Measurements from ENCODE around the gene MICU2.

MICU2 gene

DNA sequence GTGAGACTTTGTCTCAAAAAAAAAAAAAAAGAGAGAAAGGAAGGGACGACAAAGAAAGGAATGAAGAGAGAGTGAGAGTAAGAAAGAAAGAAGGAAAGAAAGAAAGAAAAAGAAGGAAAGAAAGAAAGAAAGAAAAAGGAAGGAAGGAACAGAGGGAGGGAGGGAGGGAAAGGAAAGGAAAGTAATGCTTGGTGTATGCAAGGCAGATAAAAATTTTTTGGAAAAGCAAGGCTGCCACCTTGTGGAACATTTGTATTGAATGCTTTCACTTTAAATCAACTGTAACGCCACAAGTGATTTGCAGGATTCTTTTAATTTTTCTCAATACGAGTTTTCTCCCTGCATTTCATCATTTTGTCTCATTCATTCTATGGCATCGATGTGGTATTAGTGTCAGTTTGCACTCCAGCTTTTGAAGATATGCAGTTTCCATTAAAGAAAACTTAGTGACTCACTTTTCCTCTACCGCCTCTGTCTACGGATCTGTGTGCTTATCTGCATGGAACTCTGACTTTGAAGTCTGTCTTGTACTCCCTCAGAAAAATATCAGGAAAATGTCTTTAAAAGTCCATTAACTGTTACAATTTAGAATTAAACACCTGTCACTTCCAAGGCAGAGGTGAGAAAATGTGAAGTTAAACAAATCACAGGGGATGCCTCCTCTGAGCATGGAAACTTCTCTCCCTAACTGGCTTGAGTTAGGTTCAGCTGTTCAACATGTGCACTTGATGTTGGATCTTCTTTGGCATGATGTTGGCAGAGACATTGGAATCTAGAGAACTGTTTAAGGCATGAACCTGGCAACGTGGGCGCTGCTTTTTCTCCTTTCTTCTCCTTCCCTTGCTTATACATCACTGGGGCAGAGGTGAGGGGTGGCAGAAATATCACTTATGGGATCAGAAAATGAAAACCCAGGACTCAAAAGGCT, 124.8 kb downstream of the MICU2 start:
- H3K4me3 ChIP-seq (ENCODE audit: low read depth in 1 of 2, low read length in 2 of 2), result peak overlapping the region in 1 of 2 donors; percentile 48
- no peaks in the 10 kb centered on the region for H3K36me3 ChIP-seq (ENCODE audit: insufficient read depth, low read length)
- H3K27me3 ChIP-seq (ENCODE audit: control insufficient read depth in 1 of 2, insufficient read depth in 2 of 2, low read length in 2 of 2), result no peaks in the 10 kb centered on the region
- H3K9ac ChIP-seq (ENCODE audit: low read length), result peak overlapping the region; percentile 32
- no peaks in the 10 kb centered on the region for H3K9me3 ChIP-seq (ENCODE audit: low read length)
- peaks cover 14% of the 10 kb centered on the region for H3K4me1 ChIP-seq (ENCODE audit: insufficient read depth, low read length)
- no peak overlapping the region for H3K27ac ChIP-seq (ENCODE audit: low read depth, low read length)

DNA sequence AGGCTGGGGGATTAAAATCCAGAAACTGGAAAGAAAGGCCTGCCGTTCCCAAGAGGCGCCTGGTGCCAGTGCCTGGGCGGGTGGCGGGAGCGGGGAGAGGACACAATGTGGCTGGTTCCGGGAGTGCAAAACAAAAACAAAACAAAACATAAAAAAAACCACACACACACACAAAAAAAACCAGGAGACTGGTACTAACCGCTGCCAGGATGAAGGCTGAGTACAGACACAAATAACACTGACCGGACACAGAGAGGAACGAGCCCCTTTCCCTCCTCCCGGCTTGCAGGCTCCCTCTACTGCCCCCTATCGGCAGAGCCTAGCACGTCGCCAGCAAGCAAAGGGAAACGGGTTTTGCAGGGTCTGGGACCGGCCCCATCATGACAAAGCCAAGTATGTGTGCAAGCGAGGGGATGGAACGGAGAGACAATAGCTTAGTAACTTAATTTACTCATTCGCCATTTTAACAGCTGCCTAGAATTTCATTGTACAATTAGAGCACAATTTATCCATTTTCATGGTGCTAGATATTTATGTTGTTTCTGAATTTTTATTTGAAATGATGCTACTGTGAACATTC, 127.0 kb downstream of the MICU2 start:
- H3K9ac ChIP-seq (ENCODE audit: low read length), result peak overlapping the region; percentile 19
- no peak overlapping the region for H3K27ac ChIP-seq (ENCODE audit: low read depth, low read length)
- H3K9me3 ChIP-seq (ENCODE audit: low read length), result no peaks in the 10 kb centered on the region
- no peaks in the 10 kb centered on the region for H3K27me3 ChIP-seq (ENCODE audit: control insufficient read depth in 1 of 2, insufficient read depth in 2 of 2, low read length in 2 of 2)
- H3K4me1 ChIP-seq (ENCODE audit: insufficient read depth, low read length), result peaks cover 14% of the 10 kb centered on the region
- peak overlapping the region; percentile 31 to 45 for H3K4me3 ChIP-seq (ENCODE audit: low read depth in 1 of 2, low read length in 2 of 2)
- H3K36me3 ChIP-seq (ENCODE audit: insufficient read depth, low read length), result no peaks in the 10 kb centered on the region

DNA sequence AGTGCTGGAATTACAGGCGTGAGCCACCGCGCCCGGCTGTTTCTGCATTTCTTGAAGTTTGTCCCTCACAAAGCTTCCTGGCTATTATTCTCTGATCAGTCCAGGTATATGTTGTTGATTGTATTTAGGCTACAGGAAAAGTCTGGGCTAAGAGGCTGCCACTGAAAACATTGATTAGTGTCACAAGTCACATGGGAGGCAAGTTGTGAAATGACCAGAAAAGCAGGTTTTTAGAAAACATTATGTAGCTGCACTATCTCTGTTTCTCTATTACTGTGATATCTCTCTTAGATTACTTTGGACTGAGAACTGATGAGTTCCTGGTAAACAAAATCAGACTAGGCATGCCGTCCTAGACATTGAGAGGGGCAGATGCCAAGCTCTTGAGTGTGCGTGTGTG, 128.9 kb downstream of the MICU2 start:
- Histone ChIP-seq H3K4me1 (ENCODE audit: insufficient read depth, low read length) (peaks cover 6% of the 10 kb centered on the region), H3K9me3 (ENCODE audit: low read length) (no peaks in the 10 kb centered on the region), H3K36me3 (ENCODE audit: insufficient read depth, low read length) (no peaks in the 10 kb centered on the region), H3K9ac (ENCODE audit: low read length) (no peak overlapping the region), H3K27me3 (ENCODE audit: control insufficient read depth in 1 of 2, insufficient read depth in 2 of 2, low read length in 2 of 2) (no peaks in the 10 kb centered on the region), H3K4me3 (ENCODE audit: low read depth in 1 of 2, low read length in 2 of 2) (no peak overlapping the region), H3K27ac (ENCODE audit: low read depth, low read length) (no peak overlapping the region)

DNA sequence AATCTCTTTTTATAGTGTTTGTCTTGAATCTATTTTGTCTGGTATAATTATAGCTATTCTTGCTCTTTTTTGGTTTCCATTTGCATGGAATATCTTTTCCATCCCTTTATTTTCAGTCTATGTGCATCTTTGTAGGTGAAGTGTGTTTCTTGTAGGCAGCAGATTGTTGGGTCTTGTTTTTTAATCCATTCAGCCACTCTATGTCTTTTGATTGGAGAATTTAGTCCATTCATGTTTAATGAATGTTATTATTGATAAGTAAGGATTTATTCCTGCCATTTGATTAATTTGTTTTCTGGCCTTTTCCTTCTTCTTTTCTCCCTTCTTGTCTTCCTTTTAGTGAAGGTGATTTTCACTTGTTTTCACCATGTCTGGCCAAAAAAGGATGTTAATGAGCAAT, 133.2 kb downstream of the MICU2 start:
- Histone ChIP-seq H3K27me3 (ENCODE audit: control insufficient read depth in 1 of 2, insufficient read depth in 2 of 2, low read length in 2 of 2) (no peaks in the 10 kb centered on the region), H3K4me3 (ENCODE audit: low read depth in 1 of 2, low read length in 2 of 2) (no peak overlapping the region), H3K9ac (ENCODE audit: low read length) (no peak overlapping the region), H3K27ac (ENCODE audit: low read depth, low read length) (no peak overlapping the region), H3K9me3 (ENCODE audit: low read length) (no peaks in the 10 kb centered on the region), H3K4me1 (ENCODE audit: insufficient read depth, low read length) (no peaks in the 10 kb centered on the region), H3K36me3 (ENCODE audit: insufficient read depth, low read length) (no peaks in the 10 kb centered on the region)

DNA sequence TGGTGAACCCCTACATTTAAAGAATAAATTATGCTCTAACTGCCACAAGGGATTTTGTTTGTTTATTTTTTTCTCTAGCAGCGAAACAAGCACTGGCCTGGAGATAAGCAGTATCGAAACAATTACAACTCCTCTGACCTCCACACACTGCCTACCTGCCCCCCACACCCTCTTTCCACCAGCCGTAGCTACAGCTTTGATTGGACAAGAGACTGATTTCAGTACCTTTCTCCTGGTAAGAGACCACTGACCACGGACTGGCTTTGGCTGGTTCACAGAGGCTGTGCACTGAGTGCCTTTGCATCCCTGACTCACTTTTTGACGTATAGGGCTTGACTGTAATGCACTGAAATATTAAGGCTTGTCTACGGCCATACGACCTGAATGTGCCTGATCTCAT, 137.4 kb downstream of the MICU2 start:
- no peaks in the 10 kb centered on the region for H3K36me3 ChIP-seq (ENCODE audit: insufficient read depth, low read length)
- H3K27me3 ChIP-seq (ENCODE audit: control insufficient read depth in 1 of 2, insufficient read depth in 2 of 2, low read length in 2 of 2), result no peaks in the 10 kb centered on the region
- H3K9ac ChIP-seq (ENCODE audit: low read length), result no peak overlapping the region
- H3K27ac ChIP-seq (ENCODE audit: low read depth, low read length), result no peak overlapping the region
- H3K4me1 ChIP-seq (ENCODE audit: insufficient read depth, low read length), result no peaks in the 10 kb centered on the region
- no peak overlapping the region for H3K4me3 ChIP-seq (ENCODE audit: low read depth in 1 of 2, low read length in 2 of 2)
- no peaks in the 10 kb centered on the region for H3K9me3 ChIP-seq (ENCODE audit: low read length)

DNA sequence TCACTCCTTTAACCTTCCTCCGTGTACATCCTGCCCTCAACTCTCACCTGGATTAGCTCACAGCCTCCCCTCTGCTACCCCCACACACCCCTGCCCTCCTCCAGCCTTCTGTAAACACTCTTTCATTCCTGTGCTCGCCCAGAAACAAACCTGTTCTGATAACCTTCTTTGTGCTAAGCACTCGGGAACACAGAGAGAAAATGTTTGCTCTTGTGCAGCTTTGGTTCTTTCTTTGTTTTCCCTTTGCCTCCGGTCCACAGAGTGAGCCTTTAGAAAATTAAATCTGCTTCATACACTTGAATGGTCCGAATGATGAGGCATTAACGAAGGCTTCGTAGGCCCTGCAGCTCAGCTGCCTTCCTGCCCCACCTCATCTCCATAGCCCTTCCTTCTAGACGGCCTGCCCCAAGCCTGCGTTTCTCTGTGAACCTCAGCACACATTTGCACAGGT, 138.2 kb downstream of the MICU2 start:
- H3K27me3 ChIP-seq (ENCODE audit: control insufficient read depth in 1 of 2, insufficient read depth in 2 of 2, low read length in 2 of 2), result no peaks in the 10 kb centered on the region
- H3K4me3 ChIP-seq (ENCODE audit: low read depth in 1 of 2, low read length in 2 of 2), result no peak overlapping the region
- H3K4me1 ChIP-seq (ENCODE audit: insufficient read depth, low read length), result no peaks in the 10 kb centered on the region
- H3K9ac ChIP-seq (ENCODE audit: low read length), result no peak overlapping the region
- no peaks in the 10 kb centered on the region for H3K9me3 ChIP-seq (ENCODE audit: low read length)
- no peaks in the 10 kb centered on the region for H3K36me3 ChIP-seq (ENCODE audit: insufficient read depth, low read length)
- no peak overlapping the region for H3K27ac ChIP-seq (ENCODE audit: low read depth, low read length)

DNA sequence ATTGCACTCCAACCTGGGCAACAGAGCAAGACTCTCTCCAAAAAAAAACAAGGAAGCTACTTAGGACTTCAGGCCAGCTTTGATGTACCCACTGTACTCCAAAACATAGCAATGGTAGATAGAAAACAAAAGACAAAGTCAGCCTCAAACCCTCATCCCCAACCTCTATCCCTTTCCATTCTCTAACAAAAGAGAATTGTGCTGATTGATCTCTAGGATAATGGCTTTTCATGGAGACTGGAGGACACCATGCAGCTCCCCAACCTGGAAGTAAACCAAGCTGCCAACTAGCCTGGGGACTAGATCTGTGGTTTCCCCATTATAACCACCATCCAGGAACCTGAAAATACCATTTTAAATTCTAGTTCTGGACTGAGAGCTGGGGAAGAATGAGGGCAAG, 140.5 kb downstream of the MICU2 start:
- Histone ChIP-seq H3K27me3 (ENCODE audit: control insufficient read depth in 1 of 2, insufficient read depth in 2 of 2, low read length in 2 of 2) (no peaks in the 10 kb centered on the region), H3K9ac (ENCODE audit: low read length) (no peak overlapping the region), H3K27ac (ENCODE audit: low read depth, low read length) (no peak overlapping the region), H3K4me3 (ENCODE audit: low read depth in 1 of 2, low read length in 2 of 2) (no peak overlapping the region), H3K36me3 (ENCODE audit: insufficient read depth, low read length) (no peaks in the 10 kb centered on the region), H3K4me1 (ENCODE audit: insufficient read depth, low read length) (no peaks in the 10 kb centered on the region), H3K9me3 (ENCODE audit: low read length) (no peaks in the 10 kb centered on the region)

DNA sequence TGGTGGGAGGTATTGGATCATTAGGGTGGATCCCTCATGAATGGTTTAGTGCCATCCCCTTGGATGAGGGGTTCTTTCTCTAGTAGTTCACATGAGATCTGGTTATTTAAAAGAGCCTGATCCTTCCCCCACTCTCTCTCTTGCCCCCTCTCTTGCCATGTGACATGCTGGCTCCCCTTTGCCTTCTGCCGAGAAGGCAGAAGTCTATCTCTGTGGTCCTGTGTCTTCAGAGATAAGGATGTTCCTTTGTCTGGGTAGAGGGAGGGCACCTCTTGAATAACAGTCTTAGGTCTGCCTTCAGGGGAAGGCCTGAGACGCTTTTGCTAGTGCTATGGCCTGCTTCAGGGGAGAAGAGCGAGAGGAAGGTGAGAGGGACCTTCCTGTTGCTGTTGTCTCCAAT, 142.8 kb downstream of the MICU2 start:
- Histone ChIP-seq H3K27ac (ENCODE audit: low read depth, low read length) (no peak overlapping the region), H3K4me1 (ENCODE audit: insufficient read depth, low read length) (peaks cover 8% of the 10 kb centered on the region), H3K9me3 (ENCODE audit: low read length) (no peaks in the 10 kb centered on the region)

DNA sequence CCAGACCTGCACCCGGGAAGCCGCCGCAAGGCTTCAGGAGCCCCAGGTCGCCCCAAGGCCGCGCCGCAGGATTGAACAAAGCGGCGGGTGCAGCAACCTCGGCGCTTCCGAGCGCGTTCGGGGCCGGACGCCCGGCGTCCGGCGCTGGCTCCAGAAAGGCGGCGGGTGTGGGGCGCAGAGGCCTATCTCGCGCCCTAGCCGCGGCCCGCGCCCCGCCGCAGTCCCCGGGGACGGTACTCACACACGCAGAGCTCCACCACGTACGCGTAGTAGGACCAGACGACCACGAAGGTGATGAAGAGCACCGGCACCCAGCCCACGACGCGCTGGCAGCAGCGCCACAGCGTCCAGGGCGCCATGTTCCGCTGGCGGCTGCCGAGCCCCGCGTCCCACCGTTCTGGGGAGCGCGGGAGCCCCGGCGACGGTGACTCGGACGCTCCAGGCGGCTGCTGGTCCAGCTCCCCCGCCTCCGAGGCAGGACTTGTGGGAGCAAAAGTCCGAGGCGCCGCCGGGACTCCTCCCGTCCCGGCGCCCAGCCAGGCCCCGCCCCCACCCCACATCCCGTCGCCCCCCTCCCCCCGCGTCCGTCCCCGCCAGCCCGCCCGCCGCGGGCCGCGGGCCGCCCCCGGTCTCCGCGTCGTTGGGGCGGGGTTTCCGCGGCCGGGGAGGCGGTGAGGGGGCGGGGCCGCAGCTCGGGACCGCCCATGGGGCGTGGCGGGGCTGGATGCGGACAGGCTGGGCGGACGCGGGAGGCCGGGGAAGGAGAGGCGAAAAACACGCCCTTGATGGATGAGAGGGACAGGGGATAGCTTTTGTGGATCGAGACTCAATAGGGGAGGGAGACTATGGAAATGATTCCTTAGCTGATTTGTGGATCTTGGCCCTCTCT, 144.9 kb downstream of the MICU2 start, which contains the start of gene ZDHHC20:
Gene ZDHHC20 (minus strand): TSS at position 491 of the 889 bp plus-strand sequence. CDS start 132 bp downstream, at position 359.
- H3K36me3 ChIP-seq (ENCODE audit: insufficient read depth, low read length), result no peaks in the 10 kb centered on the region
- H3K9me3 ChIP-seq (ENCODE audit: low read length), result no peaks in the 10 kb centered on the region
- H3K9ac ChIP-seq (ENCODE audit: low read length), result peak within 1 kb of the TSS; percentile 80
- H3K4me1 ChIP-seq (ENCODE audit: insufficient read depth, low read length), result peaks cover 8% of the 10 kb centered on the region
- peak within 1 kb of the TSS; percentile 92 for H3K27ac ChIP-seq (ENCODE audit: low read depth, low read length)
- H3K27me3 ChIP-seq (ENCODE audit: control insufficient read depth in 1 of 2, insufficient read depth in 2 of 2, low read length in 2 of 2), result no peaks in the 10 kb centered on the region
- H3K4me3 ChIP-seq (ENCODE audit: low read depth in 1 of 2, low read length in 2 of 2), result peak within 1 kb of the TSS; percentile 82 to 89

More for the DNA sequence above, 142.8 kb downstream of the MICU2 start:
- no peaks in the 10 kb centered on the region for H3K36me3 ChIP-seq (ENCODE audit: insufficient read depth, low read length)
- H3K4me3 ChIP-seq (ENCODE audit: low read depth in 1 of 2, low read length in 2 of 2), result no peak overlapping the region
- H3K27me3 ChIP-seq (ENCODE audit: control insufficient read depth in 1 of 2, insufficient read depth in 2 of 2, low read length in 2 of 2), result no peaks in the 10 kb centered on the region
- H3K9ac ChIP-seq (ENCODE audit: low read length), result no peak overlapping the region

DNA sequence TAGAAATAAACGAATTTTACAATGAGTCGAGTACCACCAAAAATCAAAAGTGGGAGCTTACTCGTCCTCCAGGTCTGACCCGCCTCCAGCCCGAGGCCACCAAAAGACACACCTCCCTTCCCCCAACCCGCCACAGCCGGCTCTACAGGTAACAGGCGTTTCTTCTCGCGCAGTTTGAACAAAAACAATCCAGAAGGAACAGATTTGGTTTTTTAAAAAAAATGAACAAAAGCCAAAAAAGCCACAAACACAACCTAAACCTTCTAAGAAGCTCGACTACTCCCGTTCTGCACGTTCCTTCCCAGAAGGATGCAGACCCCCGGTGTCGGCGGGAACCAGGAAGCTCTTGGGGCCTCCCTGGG, 145.5 kb downstream of the MICU2 start:
- no peaks in the 10 kb centered on the region for H3K9me3 ChIP-seq (ENCODE audit: low read length)
- H3K36me3 ChIP-seq (ENCODE audit: insufficient read depth, low read length), result no peaks in the 10 kb centered on the region
- H3K9ac ChIP-seq (ENCODE audit: low read length), result peak overlapping the region; percentile 80
- no peaks in the 10 kb centered on the region for H3K27me3 ChIP-seq (ENCODE audit: control insufficient read depth in 1 of 2, insufficient read depth in 2 of 2, low read length in 2 of 2)
- H3K27ac ChIP-seq (ENCODE audit: low read depth, low read length), result peak overlapping the region; percentile 92
- peak overlapping the region; percentile 82 to 89 for H3K4me3 ChIP-seq (ENCODE audit: low read depth in 1 of 2, low read length in 2 of 2)
- H3K4me1 ChIP-seq (ENCODE audit: insufficient read depth, low read length), result peaks cover 8% of the 10 kb centered on the region
